GM12873 (cell line): ENCODE results near the gene FRMPD4.

ENCODE experiments used
- TF ChIP-seq, protein P1 (sequence below): IDR thresholded peaks from 2 replicates; pipeline ENCODE4 v1.5.1; 2012; ENCODE audit warnings: low read depth, mild to moderate bottlenecking, moderate library complexity, low read length, control low read depth; ENCODE audit not compliant: insufficient read depth; ENCODE audit errors: missing control alignments

FRMPD4 gene

DNA sequence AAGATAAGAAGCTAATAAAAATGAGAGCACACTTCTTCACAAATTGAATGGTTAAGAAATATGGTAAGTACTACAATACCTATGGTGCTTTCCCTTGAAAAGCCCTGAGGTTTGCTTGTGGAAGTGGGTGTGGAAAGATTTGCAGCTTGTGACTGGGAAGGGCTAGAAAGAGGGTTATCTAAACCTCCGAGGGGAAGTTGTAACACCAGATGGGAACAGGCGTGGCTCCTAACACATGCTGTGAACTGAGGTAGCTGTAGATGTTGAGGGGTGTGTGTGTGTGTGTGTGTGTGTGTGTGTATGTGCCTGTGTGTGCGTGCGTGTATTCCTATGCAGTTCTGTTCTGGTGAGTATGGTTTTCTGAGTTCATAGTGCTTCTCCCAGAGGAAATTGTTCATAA lies 21.5 kb downstream of the FRMPD4 start:
- TF ChIP-seq, protein P1, sequence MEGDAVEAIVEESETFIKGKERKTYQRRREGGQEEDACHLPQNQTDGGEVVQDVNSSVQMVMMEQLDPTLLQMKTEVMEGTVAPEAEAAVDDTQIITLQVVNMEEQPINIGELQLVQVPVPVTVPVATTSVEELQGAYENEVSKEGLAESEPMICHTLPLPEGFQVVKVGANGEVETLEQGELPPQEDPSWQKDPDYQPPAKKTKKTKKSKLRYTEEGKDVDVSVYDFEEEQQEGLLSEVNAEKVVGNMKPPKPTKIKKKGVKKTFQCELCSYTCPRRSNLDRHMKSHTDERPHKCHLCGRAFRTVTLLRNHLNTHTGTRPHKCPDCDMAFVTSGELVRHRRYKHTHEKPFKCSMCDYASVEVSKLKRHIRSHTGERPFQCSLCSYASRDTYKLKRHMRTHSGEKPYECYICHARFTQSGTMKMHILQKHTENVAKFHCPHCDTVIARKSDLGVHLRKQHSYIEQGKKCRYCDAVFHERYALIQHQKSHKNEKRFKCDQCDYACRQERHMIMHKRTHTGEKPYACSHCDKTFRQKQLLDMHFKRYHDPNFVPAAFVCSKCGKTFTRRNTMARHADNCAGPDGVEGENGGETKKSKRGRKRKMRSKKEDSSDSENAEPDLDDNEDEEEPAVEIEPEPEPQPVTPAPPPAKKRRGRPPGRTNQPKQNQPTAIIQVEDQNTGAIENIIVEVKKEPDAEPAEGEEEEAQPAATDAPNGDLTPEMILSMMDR, result no peak

DNA sequence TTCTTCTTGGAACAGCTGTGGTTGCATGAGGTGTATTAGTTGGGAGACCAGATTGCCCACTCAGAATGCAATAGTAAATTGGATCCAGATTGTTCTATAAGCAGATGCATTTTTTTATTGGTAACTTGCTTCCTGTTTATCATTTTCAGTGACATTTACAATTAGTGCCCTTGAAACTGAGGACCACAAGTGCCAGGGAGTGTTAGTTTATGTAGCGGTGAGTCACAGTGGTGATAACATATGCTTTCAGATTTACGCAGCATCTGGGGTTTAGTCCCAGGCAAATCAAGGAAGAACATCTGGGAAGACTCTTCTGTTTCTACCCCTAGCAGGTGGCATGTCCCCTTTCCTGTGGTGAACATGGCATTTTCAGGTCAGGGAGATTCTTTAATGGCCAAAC lies 24.1 kb downstream of the FRMPD4 start:
- TF ChIP-seq, protein P1, result no peak

DNA sequence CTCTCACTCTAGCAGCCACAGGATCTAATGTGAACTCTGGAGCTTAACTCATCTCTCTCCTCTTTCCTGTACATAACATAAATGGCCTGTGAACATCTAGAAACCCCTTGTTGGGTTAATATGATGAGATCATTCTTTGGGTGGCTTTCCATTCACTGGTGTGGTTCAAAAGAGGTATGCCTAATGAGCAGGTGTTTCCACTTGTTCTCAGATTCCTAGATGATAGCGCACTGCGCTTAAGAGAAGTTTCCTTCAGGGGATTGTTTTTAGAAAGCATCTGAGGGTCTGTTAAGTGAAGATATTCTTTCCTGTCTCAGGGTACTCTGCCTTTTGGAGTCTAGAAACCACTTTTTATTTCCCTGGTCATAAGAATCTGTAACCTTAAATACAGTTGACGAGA lies 32.5 kb downstream of the FRMPD4 start:
- TF ChIP-seq, protein P1, result no peak

DNA sequence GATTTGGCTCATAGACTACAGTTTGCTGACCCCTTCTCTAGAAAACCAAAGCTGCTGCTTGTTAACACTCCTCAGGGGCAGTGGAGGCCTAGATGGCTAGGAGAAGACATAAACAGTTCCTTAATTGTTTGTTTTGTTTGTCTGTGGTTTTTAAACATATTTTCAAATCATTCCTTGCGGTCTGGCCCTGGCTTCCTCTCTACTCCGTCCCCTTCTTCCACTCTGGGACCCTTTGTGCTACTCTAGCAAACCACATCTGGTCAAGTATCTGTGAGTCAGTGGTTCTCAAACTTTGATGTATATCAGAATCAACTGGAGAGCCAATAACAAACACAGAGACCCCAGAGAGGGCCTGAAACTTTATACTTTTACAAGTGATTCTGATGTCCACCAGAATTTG lies 36.1 kb downstream of the FRMPD4 start:
- TF ChIP-seq, protein P1, result no peak

DNA sequence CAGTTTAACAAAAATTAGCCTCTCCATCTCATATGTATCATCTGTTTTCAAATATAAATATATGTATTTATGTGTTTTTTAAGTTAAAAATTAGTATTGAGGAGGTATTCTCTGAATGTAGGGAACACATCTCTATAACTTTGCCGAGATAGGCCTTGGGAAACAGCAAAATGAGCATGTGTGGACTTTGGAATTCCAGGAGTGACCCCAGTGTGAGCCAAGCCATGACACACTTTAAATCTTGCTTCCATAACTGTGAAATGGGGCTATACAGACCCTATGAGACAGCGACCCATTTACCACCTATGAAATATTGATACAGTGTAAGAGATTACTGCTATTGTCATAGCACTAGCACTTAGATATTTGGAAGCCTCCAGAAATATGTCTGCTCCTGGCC lies 58.8 kb downstream of the FRMPD4 start:
- TF ChIP-seq, protein P1, result no peak

DNA sequence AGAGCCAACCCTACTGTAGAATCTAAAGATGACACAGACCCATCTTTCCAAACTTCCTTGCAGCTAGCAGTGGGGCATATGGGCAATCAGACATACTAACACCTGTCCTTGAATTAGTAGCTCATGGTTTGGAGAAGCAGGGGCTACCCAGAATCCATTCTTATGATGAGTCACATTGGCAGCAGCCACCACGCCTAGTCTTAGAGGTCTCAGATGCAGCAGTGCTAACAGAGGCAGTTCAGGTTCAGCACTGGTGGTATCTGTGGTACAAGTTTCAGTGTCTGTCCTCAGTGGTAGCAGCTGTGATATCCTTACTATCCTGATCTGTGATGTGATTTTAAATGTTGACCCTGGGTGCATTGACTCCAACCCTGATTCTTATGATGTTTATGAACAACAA lies 68.1 kb downstream of the FRMPD4 start:
- TF ChIP-seq, protein P1, result no peak

DNA sequence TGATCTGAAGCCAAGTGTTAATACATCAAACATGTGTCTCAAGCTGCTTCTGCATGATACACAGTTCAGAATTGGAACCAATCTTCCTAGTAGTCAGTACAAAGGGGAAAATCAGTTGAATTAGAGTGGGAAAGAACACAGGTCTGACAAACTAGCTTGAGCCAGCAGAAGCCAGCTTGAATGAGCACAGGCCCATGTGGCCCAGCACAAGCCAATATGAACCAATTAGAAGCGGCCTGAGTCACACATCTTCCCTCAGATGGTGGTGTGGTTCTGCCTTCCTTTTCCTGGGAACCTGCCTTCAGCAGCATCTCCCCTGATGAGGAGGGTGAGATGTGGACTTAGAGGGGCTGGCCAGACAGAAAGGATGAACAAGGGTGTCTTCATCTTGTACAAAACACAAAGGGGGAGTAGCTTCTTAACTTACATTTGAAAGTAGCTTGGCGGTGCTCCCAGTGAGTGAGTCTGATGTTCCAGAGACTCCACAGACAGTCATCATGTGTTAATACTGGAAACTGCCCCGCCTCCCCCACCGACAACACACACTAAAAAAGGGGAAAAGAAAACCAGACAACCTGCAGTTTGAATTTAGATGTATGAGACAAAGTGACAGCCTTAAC lies 72.0 kb downstream of the FRMPD4 start:
- TF ChIP-seq, protein P1, result no peak
